GM19099 (cell line): ENCODE data around the gene FNDC8.

Experiments used
- POLR2A ChIP-seq: IDR thresholded peaks from 3 replicates; pipeline ENCODE4 v1.6.1; 2011; ENCODE audit warnings: low read depth; ENCODE audit not compliant: insufficient read length; ENCODE audit errors: extremely low read depth

Gene FNDC8

DNA sequence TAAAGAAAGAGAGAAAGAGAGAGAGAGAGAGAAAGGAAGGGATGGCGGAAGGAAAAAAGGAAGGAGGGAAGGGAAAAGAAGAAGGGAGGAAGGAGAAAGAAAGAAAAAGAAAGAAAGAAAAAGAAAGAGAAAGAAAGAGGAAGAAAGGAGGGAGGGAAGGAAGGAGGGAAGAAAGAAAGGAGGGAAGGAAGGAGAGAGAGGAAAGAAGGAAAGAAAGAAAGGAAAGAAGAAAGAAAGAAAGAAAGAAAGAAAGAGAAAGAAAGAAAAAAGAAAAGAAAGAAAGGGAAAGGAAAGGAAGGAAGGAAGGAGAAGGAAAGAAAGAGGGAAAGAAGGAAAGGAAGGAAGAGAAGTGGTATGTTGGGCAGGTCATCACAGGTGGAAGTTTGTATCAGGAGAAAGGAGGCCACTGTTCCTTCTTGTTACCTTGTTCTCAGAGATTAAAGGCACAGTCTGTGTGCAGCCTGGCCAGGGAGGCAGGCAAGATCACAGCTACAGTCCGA lies 53.5 kb downstream of the FNDC8 start:
- no peak for TF ChIP-seq POLR2A

- no peak for TF ChIP-seq POLR2A
Observed at GRCh38 chr17:35175638-35176415, 54.4 kb downstream of the FNDC8 start.

DNA sequence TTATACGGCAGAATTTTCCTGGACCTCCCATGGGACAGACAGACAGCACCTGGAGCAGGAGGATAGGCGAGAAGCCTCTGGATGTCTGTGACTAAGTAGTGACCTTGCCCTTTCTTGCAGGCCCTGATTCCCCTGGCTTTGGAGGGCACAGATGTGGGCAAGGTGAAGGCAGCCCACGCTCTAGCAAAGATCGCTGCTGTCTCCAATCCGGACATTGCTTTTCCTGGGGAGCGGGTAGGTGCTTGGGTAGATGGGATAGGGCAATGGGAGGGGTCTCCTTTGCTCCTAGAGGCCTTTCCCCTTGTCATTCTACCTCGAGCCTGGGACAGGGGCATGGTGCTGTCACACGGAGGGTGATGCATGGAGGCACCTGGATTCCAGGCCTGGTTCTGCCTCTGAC lies 55.5 kb downstream of the FNDC8 start:
- TF ChIP-seq POLR2A, result no peak
